Measurements from ENCODE around the gene FAM114A2.

FAM114A2 gene

GRCh38 chr5:154084062-154084639 is 45.4 kb upstream of the FAM114A2 start:
- no peak for TF ChIP-seq CTCF (conservative IDR thresholded peaks at IDR 0.05; ENCODE audit: low read depth, low read length)
- no peak overlapping the region for H2AFZ ChIP-seq (ENCODE audit: low read depth)
- H3K4me3 ChIP-seq (IDR thresholded peaks at IDR 0.05; ENCODE audit: insufficient read depth, low read depth, low read length): no peak overlapping the region
- no peaks in the 10 kb centered on the region for H3K36me3 ChIP-seq (ENCODE audit: insufficient read depth)
- H3K79me2 ChIP-seq (ENCODE audit: insufficient read depth, low read depth): no peaks in the 10 kb centered on the region
- no peaks in the 10 kb centered on the region for H3K27me3 ChIP-seq (ENCODE audit: insufficient read depth, low read depth)
- no peak overlapping the region for H3K9ac ChIP-seq
- H3K4me1 ChIP-seq (ENCODE audit: low read depth, poor library complexity, severe bottlenecking): no peaks in the 10 kb centered on the region
- no peaks in the 10 kb centered on the region for H4K20me1 ChIP-seq (ENCODE audit: insufficient read depth)
- H3K4me2 ChIP-seq: no peak overlapping the region
- no peak overlapping the region for H3K27ac ChIP-seq

GRCh38 chr5:154081246-154081645 is 42.5 kb upstream of the FAM114A2 start:
- no peak overlapping the region for H3K9ac ChIP-seq
- no peaks in the 10 kb centered on the region for H4K20me1 ChIP-seq (ENCODE audit: insufficient read depth)
- TF ChIP-seq CTCF (conservative IDR thresholded peaks at IDR 0.05; ENCODE audit: low read depth, low read length): no peak
- no peaks in the 10 kb centered on the region for H3K79me2 ChIP-seq (ENCODE audit: insufficient read depth, low read depth)
- no peaks in the 10 kb centered on the region for H3K36me3 ChIP-seq (ENCODE audit: insufficient read depth)
- H3K27me3 ChIP-seq (ENCODE audit: insufficient read depth, low read depth): no peaks in the 10 kb centered on the region
- no peaks in the 10 kb centered on the region for H3K4me1 ChIP-seq (ENCODE audit: low read depth, poor library complexity, severe bottlenecking)
- no peak overlapping the region for H3K4me2 ChIP-seq
- no peak overlapping the region for H2AFZ ChIP-seq (ENCODE audit: low read depth)
- no peak overlapping the region for H3K27ac ChIP-seq
- H3K4me3 ChIP-seq (IDR thresholded peaks at IDR 0.05; ENCODE audit: insufficient read depth, low read depth, low read length): no peak overlapping the region

- Histone ChIP-seq H3K36me3 (ENCODE audit: insufficient read depth) (no peaks in the 10 kb centered on the region), H3K4me2 (no peak overlapping the region), H3K27me3 (ENCODE audit: insufficient read depth, low read depth) (no peaks in the 10 kb centered on the region), H3K9ac (no peak overlapping the region), H3K4me3 (IDR thresholded peaks at IDR 0.05; ENCODE audit: insufficient read depth, low read depth, low read length) (no peak overlapping the region), H2AFZ (ENCODE audit: low read depth) (no peak overlapping the region), H3K27ac (no peak overlapping the region), H3K79me2 (ENCODE audit: insufficient read depth, low read depth) (no peaks in the 10 kb centered on the region), H3K4me1 (ENCODE audit: low read depth, poor library complexity, severe bottlenecking) (no peaks in the 10 kb centered on the region), H4K20me1 (ENCODE audit: insufficient read depth) (no peaks in the 10 kb centered on the region)
- TF ChIP-seq CTCF (conservative IDR thresholded peaks at IDR 0.05; ENCODE audit: low read depth, low read length): no peak
Observed at GRCh38 chr5:154078272-154078671, 39.6 kb upstream of the FAM114A2 start.

GRCh38 chr5:154077696-154078095 is 39.0 kb upstream of the FAM114A2 start:
- H4K20me1 ChIP-seq (ENCODE audit: insufficient read depth): no peaks in the 10 kb centered on the region
- no peak overlapping the region for H3K4me3 ChIP-seq (IDR thresholded peaks at IDR 0.05; ENCODE audit: insufficient read depth, low read depth, low read length)
- H3K79me2 ChIP-seq (ENCODE audit: insufficient read depth, low read depth): no peaks in the 10 kb centered on the region
- H3K4me1 ChIP-seq (ENCODE audit: low read depth, poor library complexity, severe bottlenecking): no peaks in the 10 kb centered on the region
- no peak overlapping the region for H3K4me2 ChIP-seq
- H3K27ac ChIP-seq: no peak overlapping the region
- H3K36me3 ChIP-seq (ENCODE audit: insufficient read depth): no peaks in the 10 kb centered on the region
- H2AFZ ChIP-seq (ENCODE audit: low read depth): no peak overlapping the region
- H3K9ac ChIP-seq: no peak overlapping the region
- no peak for TF ChIP-seq CTCF (conservative IDR thresholded peaks at IDR 0.05; ENCODE audit: low read depth, low read length)
- no peaks in the 10 kb centered on the region for H3K27me3 ChIP-seq (ENCODE audit: insufficient read depth, low read depth)
